ENCODE data around the gene TGFBR2. TPM values are rescaled to one million over a fixed set of nuclear protein-coding genes. Genes with fewer than 3 reads are reported as not detected.

Gene TGFBR2
- polyA plus RNA-seq, 1 experiment, result 61.0 TPM

- ChIA-PET CTCF (no interaction called here), POLR2A (no interaction called here)
- H3K4me3 ChIP-seq (ENCODE audit: low read depth, low read length), result no peak overlapping the region
- DNase-seq (ENCODE audit: low read depth), result no peak
- H3K27me3 ChIP-seq (ENCODE audit: control insufficient read depth, insufficient read depth, low read length), result no peaks in the 10 kb centered on the region
- TF ChIP-seq CTCF (IDR thresholded peaks at IDR 0.05; ENCODE audit: insufficient read depth, low read depth, low read length), result no peak
- H3K36me3 ChIP-seq (ENCODE audit: control insufficient read depth, insufficient read depth, low read length), result peaks cover 5% of the 10 kb centered on the region
Measured at GRCh38 chr3:30648670-30649357, 42.4 kb downstream of the TGFBR2 start.

- no peaks in the 10 kb centered on the region for H3K27me3 ChIP-seq (ENCODE audit: control insufficient read depth, insufficient read depth, low read length)
- DNase-seq (ENCODE audit: low read depth), result peak; percentile 58
- H3K36me3 ChIP-seq (ENCODE audit: control insufficient read depth, insufficient read depth, low read length), result peaks cover 7% of the 10 kb centered on the region
- ChIA-PET CTCF (interaction anchor here (0.6 to 1.6 kb wide), 5 partner anchors 10 to 331 kb away, joined by 3 to 4 read pairs (median 4); no protein-coding TSS in a partner anchor), POLR2A (no interaction called here)
- TF ChIP-seq CTCF (IDR thresholded peaks at IDR 0.05; ENCODE audit: insufficient read depth, low read depth, low read length), result no peak
- no peak overlapping the region for H3K4me3 ChIP-seq (ENCODE audit: low read depth, low read length)
Measured at GRCh38 chr3:30649572-30650318, 43.3 kb downstream of the TGFBR2 start.

GRCh38 chr3:30650348-30650995 is 44.1 kb downstream of the TGFBR2 start:
- DNase-seq (ENCODE audit: low read depth), result no peak
- no peak for TF ChIP-seq CTCF (IDR thresholded peaks at IDR 0.05; ENCODE audit: insufficient read depth, low read depth, low read length)
- Histone ChIP-seq H3K27me3 (ENCODE audit: control insufficient read depth, insufficient read depth, low read length) (no peaks in the 10 kb centered on the region), H3K36me3 (ENCODE audit: control insufficient read depth, insufficient read depth, low read length) (peaks cover 10% of the 10 kb centered on the region), H3K4me3 (ENCODE audit: low read depth, low read length) (no peak overlapping the region)
- POLR2A ChIA-PET, result no interaction called here
- CTCF ChIA-PET, result interaction anchor here (0.6 to 1.6 kb wide), 5 partner anchors 11 to 331 kb away, joined by 3 to 4 read pairs (median 4); no protein-coding TSS in a partner anchor

- Histone ChIP-seq H3K4me3 (ENCODE audit: low read depth, low read length) (no peak overlapping the region), H3K36me3 (ENCODE audit: control insufficient read depth, insufficient read depth, low read length) (peaks cover 6% of the 10 kb centered on the region), H3K27me3 (ENCODE audit: control insufficient read depth, insufficient read depth, low read length) (no peaks in the 10 kb centered on the region)
- CTCF ChIA-PET, result interaction anchor here (1.1 kb wide), 1 partner anchor 12 kb away, joined by 3 read pairs; no protein-coding TSS in a partner anchor
- no peak for TF ChIP-seq CTCF (IDR thresholded peaks at IDR 0.05; ENCODE audit: insufficient read depth, low read depth, low read length)
- DNase-seq (ENCODE audit: low read depth), result no peak
- POLR2A ChIA-PET, result no interaction called here
Measured at GRCh38 chr3:30654269-30654668, 47.9 kb downstream of the TGFBR2 start.

All from BJ (cell line).